ENCODE data around the gene SVIL.
A peak's percentile ranks its signal among the peaks of the same experiment; 100 is the strongest.
"Not testable (repeated sequence)": the region's sequence is repeated elsewhere in the genome, so short reads cannot be mapped to it uniquely, and the experiment has no call there.

The SVIL gene

DNA sequence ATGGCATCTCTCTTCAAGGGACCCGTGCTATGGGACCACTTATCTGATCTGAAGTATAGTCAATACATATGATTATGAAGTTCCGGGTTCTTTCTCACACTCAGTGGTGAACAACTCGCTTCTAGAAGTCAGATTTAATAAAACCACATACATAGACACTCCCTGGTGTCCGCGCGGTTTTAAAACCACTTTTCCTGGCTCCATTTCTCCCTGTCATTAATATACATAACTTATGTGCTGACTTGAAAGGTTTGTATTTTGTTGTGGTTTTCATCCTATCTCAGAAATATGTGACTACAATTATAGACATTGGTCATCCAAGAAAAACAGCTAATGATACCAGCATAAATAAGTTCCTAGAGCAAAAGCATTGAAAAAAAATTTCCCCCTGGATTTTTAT lies 34.0 kb downstream of the SVIL start:
- no peak for DNase-seq

DNA sequence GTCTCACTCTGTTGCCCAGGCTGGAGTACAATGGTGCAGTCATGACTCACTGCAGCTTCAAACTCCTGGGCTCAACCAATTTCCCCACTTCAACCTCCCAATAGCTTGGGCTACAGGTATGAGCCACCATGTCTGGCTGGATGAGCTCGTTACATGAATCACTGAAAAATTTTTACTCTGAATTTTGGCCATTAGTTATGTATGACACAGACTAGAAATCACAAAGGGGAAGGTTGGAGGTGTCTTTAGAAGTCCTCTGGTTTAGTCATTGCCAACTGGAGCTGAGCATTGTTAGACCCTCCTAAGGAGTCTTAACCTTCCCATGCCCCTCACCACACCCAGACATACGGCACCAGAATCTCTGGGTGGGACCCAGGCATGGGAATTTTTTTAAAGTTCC lies 34.7 kb downstream of the SVIL start:
- no peak for DNase-seq

GRCh38 chr10:29598851-29599311 lies 35.9 kb downstream of the SVIL start:
- no peak for DNase-seq

- no peak for DNase-seq
These were observed 37.9 kb downstream of the SVIL start for GRCh38 chr10:29596826-29597225.

DNA sequence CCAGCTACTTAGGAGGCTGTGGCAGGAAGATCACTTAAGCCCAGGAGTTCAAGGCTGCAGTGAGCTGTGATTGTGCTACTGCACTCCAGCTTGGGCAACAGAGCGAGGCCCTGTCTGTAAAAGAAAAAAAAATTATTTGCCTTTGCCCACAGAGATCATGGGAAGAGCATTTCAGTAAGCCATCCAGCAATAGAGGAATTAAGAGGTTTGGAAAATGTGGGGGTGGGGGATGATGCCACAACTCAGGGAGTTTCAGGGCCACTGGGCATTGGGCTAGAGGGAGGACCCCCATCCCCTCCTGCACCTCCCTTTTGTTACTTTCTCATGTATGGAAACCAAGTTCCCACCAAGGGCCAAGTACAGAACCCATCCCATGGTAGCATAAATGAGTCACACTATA lies 38.4 kb downstream of the SVIL start:
- no peak for DNase-seq

- DNase-seq: no peak
These were observed 39.0 kb downstream of the SVIL start for GRCh38 chr10:29595636-29596225.

DNA sequence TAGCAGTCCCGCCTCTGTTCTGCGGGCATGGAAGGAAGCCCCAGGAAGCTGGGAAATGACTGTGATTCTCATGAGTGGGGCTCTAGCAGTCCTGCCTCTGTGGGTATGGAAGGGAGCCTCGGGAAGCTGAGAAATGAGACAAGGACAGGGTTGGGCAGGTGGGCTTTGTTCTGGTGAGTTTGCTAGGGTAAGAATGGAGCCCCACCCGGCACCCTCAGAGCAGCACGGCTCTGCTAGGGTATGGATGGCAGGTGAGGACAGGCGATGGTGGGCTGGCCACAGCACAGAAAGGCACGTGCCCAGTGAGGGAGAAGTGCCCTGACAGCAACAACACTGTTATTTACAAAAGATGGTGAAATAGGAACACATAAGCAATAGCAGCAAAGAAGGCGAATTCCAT lies 39.6 kb downstream of the SVIL start:
- no peak for DNase-seq

DNA sequence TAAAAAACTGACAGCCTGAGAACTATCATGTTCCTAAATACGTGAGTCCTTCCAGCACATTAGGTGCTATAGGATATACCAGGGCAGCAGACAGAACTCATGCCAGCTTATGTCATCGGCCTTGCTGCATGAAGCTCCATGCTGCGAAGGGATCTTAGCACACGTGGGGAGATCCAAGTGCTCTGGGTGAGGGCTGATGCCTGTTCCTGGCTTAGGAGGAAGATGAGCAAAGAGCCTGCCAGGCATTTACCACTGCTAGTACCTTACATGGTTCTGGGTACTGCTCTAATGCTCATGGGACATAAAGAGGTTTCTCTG lies 43.2 kb downstream of the SVIL start:
- DNase-seq: no peak

DNA sequence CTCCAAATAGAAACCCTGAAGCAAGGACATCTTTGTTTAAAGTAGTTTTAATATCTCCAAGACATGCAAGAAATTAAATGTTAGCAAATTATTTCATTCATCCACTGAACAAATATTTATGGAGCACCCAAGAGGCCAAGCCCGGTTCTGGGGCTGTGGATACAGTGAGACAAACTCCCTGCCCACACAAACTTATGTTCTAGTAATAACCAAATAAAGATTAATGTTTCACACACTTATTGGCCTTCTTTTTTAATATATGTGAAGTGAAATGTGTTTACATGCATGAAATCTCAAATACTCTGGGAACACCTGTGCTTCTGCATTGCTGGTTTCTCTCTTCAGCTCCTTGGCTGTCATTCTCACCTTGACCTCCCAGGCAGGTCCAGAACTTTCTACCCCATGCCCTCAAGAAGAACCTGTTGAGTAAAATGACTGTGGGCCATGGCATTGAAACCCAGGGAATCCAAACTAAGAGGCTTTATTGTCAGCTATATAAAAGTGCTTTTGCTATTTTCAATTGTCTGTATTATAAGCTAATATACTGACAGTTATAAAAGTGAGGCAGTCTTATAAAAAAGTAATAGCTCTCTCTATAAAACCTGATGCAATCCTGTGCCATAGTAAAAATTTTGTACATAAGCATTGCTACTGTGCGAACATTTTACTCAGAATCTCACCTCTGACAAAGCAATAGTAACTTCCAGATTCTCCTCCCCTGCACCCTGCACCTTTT lies 43.7 kb downstream of the SVIL start:
- no peak for DNase-seq

- no peak for DNase-seq
These were observed 45.9 kb downstream of the SVIL start for GRCh38 chr10:29588629-29589421.

GRCh38 chr10:29587750-29588628 lies 46.8 kb downstream of the SVIL start:
- DNase-seq: not testable (repeated sequence)

GRCh38 chr10:29587102-29587749 lies 47.5 kb downstream of the SVIL start:
- DNase-seq: peak; percentile 24

DNA sequence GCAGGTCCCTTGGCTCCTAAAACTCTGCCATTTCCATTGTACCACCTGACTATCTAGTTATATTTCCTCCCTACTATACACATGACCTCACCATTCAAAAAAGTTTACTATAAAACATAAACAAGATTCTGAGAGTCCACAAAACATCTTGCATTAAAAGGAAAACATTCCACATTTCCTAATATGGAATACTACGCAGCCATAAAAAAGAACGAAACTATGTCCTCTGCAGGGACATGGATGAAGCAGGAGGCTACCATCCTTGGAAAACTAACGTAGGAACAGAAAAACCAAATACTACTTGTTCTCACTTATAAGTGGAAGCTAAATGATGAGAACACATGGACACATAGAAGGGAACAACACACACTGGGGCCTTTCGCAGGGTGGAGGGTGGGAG lies 48.3 kb downstream of the SVIL start:
- DNase-seq: no peak

GRCh38 chr10:29585488-29585976 lies 49.2 kb downstream of the SVIL start:
- DNase-seq: peak; percentile 76

DNA sequence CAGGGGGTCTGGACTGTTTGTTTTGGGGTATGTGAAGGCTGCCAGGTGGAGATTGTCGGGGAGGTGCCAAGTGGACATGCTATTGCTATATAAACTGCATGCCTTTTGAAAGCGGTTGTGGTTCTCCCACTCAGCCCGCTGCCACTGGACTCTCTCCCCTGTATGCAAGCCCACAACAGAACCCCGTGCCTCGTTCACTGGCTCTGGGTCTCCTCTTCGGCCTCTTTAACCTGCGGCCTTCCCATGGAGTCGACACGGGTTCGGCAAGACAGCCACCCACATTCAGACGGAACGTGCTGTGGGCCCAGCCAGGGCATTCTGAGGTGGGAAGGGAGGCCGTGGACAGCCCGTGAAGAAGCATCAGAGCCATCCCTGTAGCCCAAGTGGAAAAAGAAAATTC lies 50.3 kb downstream of the SVIL start:
- no peak for DNase-seq

GRCh38 chr10:29583674-29584073 lies 51.1 kb downstream of the SVIL start:
- DNase-seq: no peak

- DNase-seq: not testable (repeated sequence)
These were observed 52.0 kb downstream of the SVIL start for GRCh38 chr10:29582769-29583168.

DNA sequence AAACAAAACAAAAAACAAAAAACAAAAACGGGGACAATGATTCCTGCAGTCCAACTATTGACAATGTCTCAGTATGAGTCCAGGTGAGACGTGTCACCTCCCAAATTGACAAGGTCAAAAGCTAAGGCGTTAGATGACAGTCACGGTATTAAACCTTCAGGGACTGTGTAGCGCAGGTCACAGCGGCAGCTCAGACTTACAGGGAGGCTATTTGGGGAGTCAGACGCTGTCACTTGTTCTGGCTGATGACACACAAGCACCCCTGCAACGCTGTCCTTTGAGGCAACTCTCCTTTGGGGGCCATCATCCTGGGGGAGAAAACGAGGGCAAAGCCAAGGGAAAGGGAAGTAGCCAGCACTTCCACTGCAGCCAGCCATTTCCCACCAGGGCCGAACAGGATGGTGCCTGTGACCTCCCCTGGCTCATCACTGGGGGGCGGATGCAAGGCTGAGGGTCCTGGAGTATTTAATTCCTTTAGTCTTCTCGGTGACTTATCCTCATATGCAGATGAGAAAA lies 55.3 kb downstream of the SVIL start:
- no peak for DNase-seq

DNA sequence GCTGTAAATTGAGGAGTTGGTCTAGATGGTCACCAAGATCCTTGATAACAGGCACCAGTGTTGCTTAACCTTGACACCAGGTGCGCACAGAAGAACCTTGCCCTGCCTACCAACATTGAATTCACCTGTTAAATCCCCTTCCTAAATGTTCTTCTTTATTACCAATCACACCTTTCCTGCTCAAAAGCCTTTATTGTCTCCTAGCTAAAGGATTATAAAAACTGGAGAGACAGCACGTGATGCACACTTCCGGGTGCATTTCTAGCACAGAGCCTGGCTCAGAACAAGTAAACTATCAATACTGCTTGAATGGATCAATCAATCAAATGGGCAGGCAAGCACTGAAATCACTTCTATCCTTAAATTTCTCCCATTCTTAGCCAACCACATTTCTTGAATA lies 56.3 kb downstream of the SVIL start:
- DNase-seq: no peak

GRCh38 chr10:29576681-29577080 lies 58.1 kb downstream of the SVIL start:
- DNase-seq: no peak

GRCh38 chr10:29575098-29575455 lies 59.7 kb downstream of the SVIL start:
- DNase-seq: no peak

Measured in NCI-H69 (cell line).